Chondrocyte (in vitro differentiated cells): ENCODE measurements around the gene CA5A. TPM values are rescaled to one million over a fixed set of nuclear protein-coding genes. Genes with fewer than 3 reads are reported as not detected.
"Not testable (repeated sequence)": the region's sequence is repeated elsewhere in the genome, so short reads cannot be mapped to it uniquely, and the experiment has no call there.

Experiments
- DNase-seq: peaks from one replicate; pipeline ENCODE4 v3.0.0; 2021; ENCODE audit warnings: mixed read lengths, low spot score
- H3K27ac Mint-ChIP-seq: one replicate; pipeline ENCODE4 v1.8.0; 2021; ENCODE audit warnings: mild to moderate bottlenecking, moderate library complexity, mixed read lengths; ENCODE audit not compliant: unreplicated experiment
- H3K27me3 Mint-ChIP-seq: 2 replicates; pipeline ENCODE4 v1.8.0; 2021; ENCODE audit warnings: low read depth, mixed read lengths
- H3K36me3 Mint-ChIP-seq: 2 replicates; pipeline ENCODE4 v1.8.0; 2021; ENCODE audit warnings: low read depth, mixed read lengths
- H3K4me1 Mint-ChIP-seq: 2 replicates; pipeline ENCODE4 v1.8.0; 2021; ENCODE audit warnings: low read depth, mild to moderate bottlenecking, mixed read lengths
- H3K4me3 Mint-ChIP-seq: one replicate; pipeline ENCODE4 v1.8.0; 2021; ENCODE audit warnings: mild to moderate bottlenecking, moderate library complexity, mixed read lengths; ENCODE audit not compliant: unreplicated experiment
- H3K9me3 Mint-ChIP-seq: 2 replicates; pipeline ENCODE4 v1.8.0; 2021; ENCODE audit warnings: low read depth, mixed read lengths
- long read RNA-seq: library from polyadenylated mRNA; stranded (forward); transcript quantifications from one replicate; pipeline ENCODE4 v2.0.0, GENCODE V29; 2021
- total RNA-seq: library from RNA; stranded (reverse); gene quantifications from 3 replicates; pipeline ENCODE4 v1.2.1, GENCODE V29; 2021
- TF ChIP-seq, protein P1 (sequence below): fragments of 200-600 bp; sonication (generic); IDR thresholded peaks from 2 replicates; pipeline ENCODE4 v1.5.0; 2021; ENCODE audit warnings: antibody characterized with exemption, mild to moderate bottlenecking, moderate library complexity

CA5A gene
- not detected in 3 replicates for total RNA-seq
- long read RNA-seq, result 0 reads

DNA sequence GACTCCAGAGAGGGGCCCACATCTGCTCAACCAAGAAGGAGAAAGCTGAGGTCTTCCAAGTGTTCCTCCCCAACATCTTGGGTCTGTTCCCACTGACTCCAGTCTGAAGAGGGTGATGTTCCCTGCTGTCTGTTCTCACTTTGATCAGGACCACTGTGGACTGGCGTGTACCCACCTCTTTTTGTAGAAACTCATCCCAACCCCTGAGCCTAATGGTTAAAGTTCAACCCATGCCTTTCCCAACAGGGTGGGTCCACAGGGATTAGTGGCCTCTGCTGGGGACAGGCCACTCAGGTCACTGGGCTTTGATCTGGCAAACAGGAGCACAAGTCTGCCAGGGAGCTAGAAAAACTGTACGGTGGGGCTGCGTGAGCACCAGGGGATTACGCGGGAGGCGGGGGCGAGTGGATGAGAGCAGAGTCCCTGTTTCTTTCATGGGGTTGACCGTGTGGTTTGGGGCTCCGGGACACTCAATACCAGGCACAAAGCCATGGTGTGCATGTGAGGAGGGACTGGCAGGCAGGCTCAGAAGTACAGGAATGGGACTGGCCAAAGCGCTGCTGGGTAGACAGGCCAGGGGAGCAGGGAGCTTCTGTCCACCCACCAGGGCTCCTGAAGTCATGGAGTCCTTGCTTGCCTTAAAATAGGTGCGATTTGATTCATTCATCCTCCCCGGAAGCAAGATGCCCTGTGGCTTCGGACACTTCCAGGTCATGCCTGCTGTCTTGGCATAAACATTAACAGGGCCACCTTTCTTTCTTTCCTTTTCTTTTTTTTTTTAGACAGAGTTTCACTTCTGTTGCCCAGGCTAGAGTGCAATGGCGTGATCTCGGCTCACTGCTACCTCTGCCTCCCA is at the start of gene CA5A:
CA5A (minus strand) TSS at position 155 of the 856 bp plus-strand sequence; CDS start at position 76, 79 bp downstream.
- H3K4me1 Mint-ChIP-seq, result no peaks in the 10 kb centered on the region
- no peaks in the 10 kb centered on the region for H3K36me3 Mint-ChIP-seq
- no peak for DNase-seq
- H3K27me3 Mint-ChIP-seq, result peaks cover 2% of the 10 kb centered on the region
- TF ChIP-seq, protein P1, sequence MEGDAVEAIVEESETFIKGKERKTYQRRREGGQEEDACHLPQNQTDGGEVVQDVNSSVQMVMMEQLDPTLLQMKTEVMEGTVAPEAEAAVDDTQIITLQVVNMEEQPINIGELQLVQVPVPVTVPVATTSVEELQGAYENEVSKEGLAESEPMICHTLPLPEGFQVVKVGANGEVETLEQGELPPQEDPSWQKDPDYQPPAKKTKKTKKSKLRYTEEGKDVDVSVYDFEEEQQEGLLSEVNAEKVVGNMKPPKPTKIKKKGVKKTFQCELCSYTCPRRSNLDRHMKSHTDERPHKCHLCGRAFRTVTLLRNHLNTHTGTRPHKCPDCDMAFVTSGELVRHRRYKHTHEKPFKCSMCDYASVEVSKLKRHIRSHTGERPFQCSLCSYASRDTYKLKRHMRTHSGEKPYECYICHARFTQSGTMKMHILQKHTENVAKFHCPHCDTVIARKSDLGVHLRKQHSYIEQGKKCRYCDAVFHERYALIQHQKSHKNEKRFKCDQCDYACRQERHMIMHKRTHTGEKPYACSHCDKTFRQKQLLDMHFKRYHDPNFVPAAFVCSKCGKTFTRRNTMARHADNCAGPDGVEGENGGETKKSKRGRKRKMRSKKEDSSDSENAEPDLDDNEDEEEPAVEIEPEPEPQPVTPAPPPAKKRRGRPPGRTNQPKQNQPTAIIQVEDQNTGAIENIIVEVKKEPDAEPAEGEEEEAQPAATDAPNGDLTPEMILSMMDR, result no peak
- no peaks in the 10 kb centered on the region for H3K9me3 Mint-ChIP-seq
- no peak within 1 kb of the TSS for H3K4me3 Mint-ChIP-seq
- H3K27ac Mint-ChIP-seq, result no peak within 1 kb of the TSS

DNA sequence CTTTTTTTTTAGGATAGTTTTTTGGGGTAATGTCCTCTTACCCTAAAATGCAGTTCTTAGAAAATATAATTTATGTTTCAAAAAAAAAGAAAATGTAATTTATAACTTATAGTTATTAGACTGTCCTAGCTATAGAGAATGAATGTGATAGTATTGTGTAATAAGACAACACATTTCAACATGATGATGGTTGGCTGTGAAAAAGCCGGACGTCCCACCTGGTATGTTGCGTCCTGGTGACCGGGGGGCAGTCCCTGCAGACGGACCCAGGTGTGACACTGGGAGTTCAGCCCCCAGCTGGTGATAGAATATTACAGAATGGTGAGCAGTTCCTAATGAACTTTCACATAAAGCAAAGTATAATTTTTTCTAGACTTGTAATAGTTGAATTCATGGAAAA is 49.2 kb upstream of the CA5A start:
- peaks cover 11% of the 10 kb centered on the region for H3K36me3 Mint-ChIP-seq
- not testable (repeated sequence) for H3K27ac Mint-ChIP-seq

DNA sequence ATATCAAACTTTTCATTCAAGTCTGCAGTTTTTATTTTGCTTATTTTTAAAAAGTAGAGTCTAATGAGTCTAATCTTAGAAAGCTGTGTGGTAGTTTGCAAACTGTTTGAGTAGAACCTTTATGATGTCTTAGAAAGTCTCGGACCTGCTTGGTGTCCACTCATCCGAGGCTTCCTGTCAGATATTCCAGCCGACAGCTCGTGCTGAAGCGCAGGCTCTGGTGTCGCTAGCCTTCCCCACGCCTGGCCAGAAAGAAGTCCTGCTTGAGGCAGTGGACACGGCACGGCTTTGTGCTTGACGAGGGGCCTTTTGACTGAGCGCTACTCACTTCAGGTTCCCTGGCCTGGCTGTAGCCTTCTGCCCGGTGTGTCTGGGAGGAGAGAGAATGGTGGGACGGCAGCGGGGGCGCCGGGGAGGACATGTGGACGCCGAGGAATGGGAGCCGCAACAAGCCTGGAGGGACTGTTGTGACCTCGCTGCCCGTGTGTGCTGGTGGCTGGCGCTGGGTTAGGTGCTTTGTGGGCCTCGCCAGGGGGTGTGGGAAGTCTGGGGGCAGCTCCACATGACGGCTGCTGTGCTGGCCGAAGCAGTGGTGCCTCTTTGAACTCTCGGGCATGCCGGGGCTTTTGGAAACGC is 48.4 kb upstream of the CA5A start:
- no peak overlapping the region for H3K4me3 Mint-ChIP-seq
- TF ChIP-seq, protein P1, result no peak

More for the DNA sequence above, 49.2 kb upstream of the CA5A start:
- H3K4me3 Mint-ChIP-seq, H3K9me3 Mint-ChIP-seq, DNase-seq, H3K27me3 Mint-ChIP-seq: not testable (repeated sequence)
- peaks cover 15% of the 10 kb centered on the region for H3K4me1 Mint-ChIP-seq

DNA sequence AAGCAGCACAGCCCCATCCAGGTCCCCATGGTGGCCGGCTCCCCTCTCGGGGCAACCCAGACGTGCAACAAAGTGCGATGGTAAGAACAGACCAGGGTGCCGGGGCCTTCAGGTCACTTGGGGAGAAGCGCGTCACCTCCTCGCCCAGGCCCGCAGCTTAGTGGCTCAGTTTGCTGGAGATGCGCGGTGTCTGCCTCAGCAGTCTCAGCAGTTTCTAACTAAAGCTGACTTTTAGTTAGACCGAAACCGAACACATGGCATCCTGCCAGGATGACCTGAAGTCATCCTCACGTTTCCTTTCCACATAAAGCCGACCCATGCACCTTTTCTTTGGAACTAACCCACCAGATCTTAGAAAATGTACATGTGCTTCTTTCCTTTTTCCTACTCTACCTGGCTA is 47.9 kb upstream of the CA5A start:
- peaks cover 11% of the 10 kb centered on the region for H3K36me3 Mint-ChIP-seq
- H3K27me3 Mint-ChIP-seq, H3K9me3 Mint-ChIP-seq, H3K4me3 Mint-ChIP-seq, H3K27ac Mint-ChIP-seq, DNase-seq: not testable (repeated sequence)
- peaks cover 15% of the 10 kb centered on the region for H3K4me1 Mint-ChIP-seq

More for the DNA sequence above, 48.4 kb upstream of the CA5A start:
- DNase-seq, result peak; percentile 78
- no peaks in the 10 kb centered on the region for H3K27me3 Mint-ChIP-seq
- peaks cover 11% of the 10 kb centered on the region for H3K36me3 Mint-ChIP-seq
- no peaks in the 10 kb centered on the region for H3K9me3 Mint-ChIP-seq
- H3K27ac Mint-ChIP-seq, result no peak overlapping the region
- peaks cover 15% of the 10 kb centered on the region for H3K4me1 Mint-ChIP-seq

DNA sequence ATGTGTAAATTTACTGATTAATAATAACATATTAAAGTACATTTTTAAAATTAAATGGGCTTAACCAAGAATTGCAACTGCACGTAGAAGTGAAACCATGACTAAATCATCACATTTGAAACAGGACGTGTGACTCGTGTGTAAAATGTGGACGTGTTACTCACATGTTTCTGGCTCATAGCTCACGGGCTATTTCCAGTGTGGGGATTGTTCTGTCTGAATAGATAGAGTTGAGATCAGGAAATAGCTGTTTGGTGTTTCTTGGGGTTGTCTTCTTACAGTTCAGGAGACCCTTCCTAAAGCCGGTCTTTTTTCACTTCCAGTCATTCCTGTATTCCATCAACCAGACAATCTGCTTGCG is 47.4 kb upstream of the CA5A start:
- not testable (repeated sequence) for H3K27me3 Mint-ChIP-seq, H3K9me3 Mint-ChIP-seq, DNase-seq, H3K4me3 Mint-ChIP-seq
- Mint-ChIP-seq H3K4me1 (peaks cover 15% of the 10 kb centered on the region), H3K27ac (peak overlapping the region; percentile 32), H3K36me3 (peaks cover 14% of the 10 kb centered on the region)

DNA sequence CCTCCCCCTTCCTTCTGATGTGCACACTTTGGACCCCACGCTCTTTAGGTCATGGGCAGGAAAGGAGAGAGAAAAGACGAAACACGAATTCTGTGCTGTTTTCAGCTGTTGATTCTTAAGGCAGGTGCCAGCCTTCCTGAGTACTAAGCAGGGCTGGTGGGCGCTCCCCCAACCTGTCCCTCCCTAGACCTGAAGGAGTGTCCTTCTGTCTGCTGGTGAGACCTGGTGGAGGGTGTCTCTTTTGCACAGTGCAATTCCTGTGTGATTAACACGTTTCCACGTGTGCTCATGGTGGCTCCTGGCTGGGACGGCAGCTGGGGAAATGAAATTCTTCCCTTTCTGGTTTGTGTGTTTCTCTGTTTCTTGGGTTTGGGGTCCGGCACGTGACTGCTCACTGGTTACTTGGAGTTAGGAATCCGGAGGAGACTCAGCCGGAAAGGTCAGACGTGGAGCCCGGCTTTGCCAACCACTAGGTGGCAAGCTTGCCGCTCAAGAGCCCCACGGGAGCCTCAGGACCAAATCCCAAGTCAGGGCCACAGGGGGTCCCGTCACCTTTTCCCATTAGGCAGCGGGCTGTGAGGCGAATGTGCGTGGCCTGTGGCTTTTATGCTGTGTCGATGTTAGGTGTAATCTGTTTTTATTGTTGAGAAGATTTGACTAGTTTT is 46.9 kb upstream of the CA5A start:
- H3K4me3 Mint-ChIP-seq, H3K27me3 Mint-ChIP-seq, DNase-seq, H3K9me3 Mint-ChIP-seq: not testable (repeated sequence)
- peak overlapping the region; percentile 89 for H3K27ac Mint-ChIP-seq
- TF ChIP-seq, protein P1, result peak; percentile 72
- H3K4me1 Mint-ChIP-seq, result peaks cover 15% of the 10 kb centered on the region
- peaks cover 14% of the 10 kb centered on the region for H3K36me3 Mint-ChIP-seq
